Measurements from ENCODE around the gene ATL1. TPM values are rescaled to one million over a fixed set of nuclear protein-coding genes. Genes with fewer than 3 reads are reported as not detected.

The ATL1 gene
- total and polyA plus RNA-seq, 2 of the 8 experiments (the other 6 are each of a cell fraction or from before 2014, with no cell fraction given), result 4.0 to 5.9 TPM

GRCh38 chr14:50577982-50578381 is 18.0 kb downstream of the ATL1 start (continued):
- no peak for TF ChIP-seq SIN3A (conservative IDR thresholded peaks at IDR 0.05 in 1 of 2, IDR thresholded peaks at IDR 0.05 in 1 of 2; ENCODE audit: low read depth in 1 of 2, low read length in 2 of 2)

DNA sequence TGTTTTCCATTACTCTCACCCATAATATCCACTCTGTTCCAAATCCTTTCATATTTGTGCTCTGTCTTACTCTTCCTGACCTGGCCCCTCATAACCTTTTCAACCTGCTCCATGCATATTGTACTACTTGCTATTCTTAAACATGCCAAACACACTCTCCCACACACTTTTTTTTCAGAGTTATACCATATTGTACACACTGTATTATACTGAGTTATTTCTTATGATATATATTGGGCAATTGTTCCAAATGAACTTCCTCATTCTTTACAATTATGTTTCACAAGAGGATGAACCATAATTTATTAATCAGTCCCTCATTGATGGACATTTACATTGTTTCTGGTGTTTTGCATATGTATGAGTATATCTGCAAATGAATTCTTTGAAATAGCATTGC is 18.5 kb downstream of the ATL1 start:
- H3K9me3 ChIP-seq (ENCODE audit: insufficient read depth in 2 of 2, low read depth in 1 of 2, low read length in 1 of 2), result no peaks in the 10 kb centered on the region
- no peak overlapping the region for H3K18ac ChIP-seq (ENCODE audit: extremely low read depth, low read length)
- DNase-seq (ENCODE audit: low read depth in 1 of 2, low spot score in 2 of 2), result no peak
- H3K23me2 ChIP-seq (ENCODE audit: low read depth, low read length), result no peaks in the 10 kb centered on the region
- H4K91ac ChIP-seq (replicated peaks; ENCODE audit: insufficient read length, low read length), result no peak overlapping the region
- H3K27me3 ChIP-seq (replicated peaks in 1 of 4; ENCODE audit: control insufficient read depth in 3 of 4, extremely low read depth in 1 of 4, insufficient read depth in 3 of 4, low read length in 3 of 4), result no peaks in the 10 kb centered on the region
- H3K27ac ChIP-seq (ENCODE audit: low read depth, low read length), result no peak overlapping the region
- no peaks in the 10 kb centered on the region for H3K36me3 ChIP-seq (ENCODE audit: control insufficient read depth in 2 of 4, insufficient read depth in 4 of 4, low read length in 3 of 4)
- no peak overlapping the region for H3K4ac ChIP-seq (replicated peaks; ENCODE audit: insufficient read length, low read depth, low read length)
- no peaks in the 10 kb centered on the region for H3K79me1 ChIP-seq (ENCODE audit: low read depth, low read length)
- H3K23ac ChIP-seq (ENCODE audit: insufficient read length), result no peak overlapping the region
- CTCF ChIA-PET (ENCODE audit: partially characterized antibody), result no interaction called here
- no peaks in the 10 kb centered on the region for H3K79me2 ChIP-seq (ENCODE audit: control insufficient read depth in 1 of 2, insufficient read depth in 2 of 2, low read length in 2 of 2)
- H3K56ac ChIP-seq (replicated peaks; ENCODE audit: insufficient read length, low read depth, low read length), result no peak overlapping the region
- no peak overlapping the region for H3K4me2 ChIP-seq (ENCODE audit: insufficient read depth in 1 of 2, low read depth in 2 of 2, low read length in 2 of 2)
- no peak overlapping the region for H3K9ac ChIP-seq (replicated peaks in 1 of 4; ENCODE audit: extremely low read depth in 1 of 4, low read depth in 3 of 4, low read length in 3 of 4)
- no peak overlapping the region for H4K8ac ChIP-seq (ENCODE audit: extremely low read depth, insufficient read depth, low read length)
- no peak overlapping the region for H2BK120ac ChIP-seq (replicated peaks; ENCODE audit: low read depth, low read length)
- H4K20me1 ChIP-seq (replicated peaks in 1 of 2; ENCODE audit: control insufficient read depth in 1 of 2, insufficient read depth in 2 of 2, low read length in 2 of 2), result no peaks in the 10 kb centered on the region
- no peak overlapping the region for H2BK12ac ChIP-seq (ENCODE audit: low read depth, low read length)
- H3K14ac ChIP-seq (ENCODE audit: insufficient read length), result no peak overlapping the region
- no peak for FAIRE-seq
- H4K5ac ChIP-seq (ENCODE audit: insufficient read length, low read depth, low read length), result no peak overlapping the region
- H2AK5ac ChIP-seq (ENCODE audit: low read depth, low read length), result no peak overlapping the region
- H3K4me1 ChIP-seq (replicated peaks in 1 of 4; ENCODE audit: control insufficient read depth in 3 of 4, insufficient read depth in 4 of 4, low read length in 3 of 4), result no peaks in the 10 kb centered on the region
- H3K4me3 ChIP-seq (ENCODE audit: extremely low read depth in 1 of 4, insufficient read depth in 2 of 4, low read depth in 3 of 4, low read length in 4 of 4), result no peak overlapping the region
- H2BK15ac ChIP-seq (ENCODE audit: low read length), result no peak overlapping the region
- H2BK20ac ChIP-seq (ENCODE audit: low read length), result no peak overlapping the region
- no peak overlapping the region for H2AFZ ChIP-seq (ENCODE audit: low read length)
- no peak overlapping the region for H2BK5ac ChIP-seq (ENCODE audit: low read depth, low read length)
- POLR2A ChIA-PET (ENCODE audit: partially characterized antibody), result no interaction called here
- TF ChIP-seq ZNF274 (IDR thresholded peaks at IDR 0.05; ENCODE audit: borderline replicate concordance, extremely low read depth, low read length) (no peak), POU5F1 (IDR thresholded peaks at IDR 0.05; ENCODE audit: low read depth, low read length) (no peak), CBX8 (IDR thresholded peaks at IDR 0.05; ENCODE audit: borderline replicate concordance, low read depth, low read length) (no peak), TEAD4 (IDR thresholded peaks at IDR 0.05; ENCODE audit: low read depth, low read length) (no peak), RFX5 (IDR thresholded peaks at IDR 0.05; ENCODE audit: borderline replicate concordance, low read depth, low read length) (no peak), GTF2F1 (IDR thresholded peaks at IDR 0.05; ENCODE audit: borderline replicate concordance, low read depth, low read length) (no peak), NRF1 (IDR thresholded peaks at IDR 0.05; ENCODE audit: low read depth, low read length) (no peak), ASH2L (IDR thresholded peaks at IDR 0.05; ENCODE audit: low read length) (no peak), CBX5 (IDR thresholded peaks at IDR 0.05; ENCODE audit: low read depth, low read length) (no peak), TCF12 (IDR thresholded peaks at IDR 0.05; ENCODE audit: low read depth, low read length) (no peak), EGR1 (IDR thresholded peaks at IDR 0.05; ENCODE audit: borderline replicate concordance, low read depth, low read length) (no peak), POLR2A (IDR thresholded peaks at IDR 0.05; ENCODE audit: control extremely low read depth in 1 of 2, low read depth in 2 of 2, low read length in 2 of 2) (no peak)
- TF ChIP-seq, protein P1, sequence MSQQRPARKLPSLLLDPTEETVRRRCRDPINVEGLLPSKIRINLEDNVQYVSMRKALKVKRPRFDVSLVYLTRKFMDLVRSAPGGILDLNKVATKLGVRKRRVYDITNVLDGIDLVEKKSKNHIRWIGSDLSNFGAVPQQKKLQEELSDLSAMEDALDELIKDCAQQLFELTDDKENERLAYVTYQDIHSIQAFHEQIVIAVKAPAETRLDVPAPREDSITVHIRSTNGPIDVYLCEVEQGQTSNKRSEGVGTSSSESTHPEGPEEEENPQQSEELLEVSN (IDR thresholded peaks at IDR 0.05), result no peak

All from H1 (cell line).